Cardiac muscle cell (in vitro differentiated cells and primary cell): ENCODE measurements around the gene DCST2. TPM values are rescaled to one million over a fixed set of nuclear protein-coding genes. Genes with fewer than 3 reads are reported as not detected.

Experiments used
- DNase-seq, 2 donors: peaks; one replicate each; pipeline versions ENCODE4 v3.0.0 to v3.0.0-alpha.2; 2010 to 2017; ENCODE audit warnings: low read depth in 1 of 2, low spot score in 1 of 2
- H3K27ac ChIP-seq: fragments of 200-600 bp; sonication (generic); 2 replicates; pipeline ENCODE4 v1.5.1; 2016
- H3K27me3 ChIP-seq: fragments of 200-600 bp; sonication (generic); 2 replicates; pipeline ENCODE4 v1.6.0; 2016; ENCODE audit warnings: control low read depth
- H3K36me3 ChIP-seq: fragments of 200-600 bp; sonication (generic); 2 replicates; pipeline ENCODE4 v1.5.1; 2016; ENCODE audit warnings: control low read depth
- H3K4me1 ChIP-seq: fragments of 200-600 bp; sonication (generic); 2 replicates; pipeline ENCODE4 v1.8.1; 2017; ENCODE audit warnings: low read depth, mild to moderate bottlenecking, mixed run types
- H3K4me3 ChIP-seq: fragments of 200-600 bp; sonication (generic); 2 replicates; pipeline ENCODE4 v1.5.1; 2016; ENCODE audit warnings: mild to moderate bottlenecking
- H3K9me3 ChIP-seq: fragments of 200-600 bp; sonication (generic); 2 replicates; pipeline ENCODE4 v1.5.1; 2017; ENCODE audit warnings: low read depth, mild to moderate bottlenecking, control low read depth
- polyA plus RNA-seq: library from polyadenylated mRNA; unstranded; fragments of >200 nt; fragmentation: Nextera tagmentation; extraction: Ambion mirVana; gene quantifications from 2 replicates; pipeline ENCODE4 v1.2.1, GENCODE V29; 2016
- total RNA-seq: library from RNA; depleted of rRNA; stranded (reverse); fragments of >200 nt; gene quantifications from 2 replicates; pipeline ENCODE4 v1.2.3, GENCODE V29; 2016
- TF ChIP-seq, protein P1 (sequence below): IDR thresholded peaks from 2 replicates; pipeline ENCODE4 v1.5.1; 2012; ENCODE audit warnings: low read depth, mild to moderate bottlenecking, low read length

The DCST2 gene
- total and polyA plus RNA-seq, 2 experiments from 2014 or later = 1.1 to 5.4 TPM

DNA sequence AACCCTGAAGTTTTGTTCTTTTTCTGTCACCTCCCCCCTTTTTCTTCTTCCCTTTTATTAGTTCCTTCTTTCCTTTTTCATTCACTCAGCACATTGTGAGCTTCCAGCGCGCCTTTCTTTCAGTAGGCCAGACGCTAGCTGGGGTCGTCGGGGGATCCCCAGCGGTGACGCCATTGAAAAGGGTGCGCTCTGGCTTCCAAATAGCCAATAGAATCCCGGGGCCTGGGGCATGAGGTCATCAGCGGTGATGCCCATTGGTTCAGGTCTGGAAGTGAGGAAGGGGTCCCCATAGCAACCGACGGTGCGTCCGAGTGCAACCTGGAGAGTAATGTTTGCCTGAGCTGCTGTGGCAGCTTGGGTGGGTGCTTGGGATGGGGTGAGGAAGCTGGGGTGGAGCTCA, 38.1 kb upstream of the DCST2 start:
- Histone ChIP-seq H3K27me3 (peaks cover 3% of the 10 kb centered on the region), H3K4me3 (peak overlapping the region; percentile 21), H3K27ac (no peak overlapping the region), H3K4me1 (peaks cover 13% of the 10 kb centered on the region), H3K36me3 (no peaks in the 10 kb centered on the region), H3K9me3 (no peaks in the 10 kb centered on the region)
- TF ChIP-seq, protein P1, sequence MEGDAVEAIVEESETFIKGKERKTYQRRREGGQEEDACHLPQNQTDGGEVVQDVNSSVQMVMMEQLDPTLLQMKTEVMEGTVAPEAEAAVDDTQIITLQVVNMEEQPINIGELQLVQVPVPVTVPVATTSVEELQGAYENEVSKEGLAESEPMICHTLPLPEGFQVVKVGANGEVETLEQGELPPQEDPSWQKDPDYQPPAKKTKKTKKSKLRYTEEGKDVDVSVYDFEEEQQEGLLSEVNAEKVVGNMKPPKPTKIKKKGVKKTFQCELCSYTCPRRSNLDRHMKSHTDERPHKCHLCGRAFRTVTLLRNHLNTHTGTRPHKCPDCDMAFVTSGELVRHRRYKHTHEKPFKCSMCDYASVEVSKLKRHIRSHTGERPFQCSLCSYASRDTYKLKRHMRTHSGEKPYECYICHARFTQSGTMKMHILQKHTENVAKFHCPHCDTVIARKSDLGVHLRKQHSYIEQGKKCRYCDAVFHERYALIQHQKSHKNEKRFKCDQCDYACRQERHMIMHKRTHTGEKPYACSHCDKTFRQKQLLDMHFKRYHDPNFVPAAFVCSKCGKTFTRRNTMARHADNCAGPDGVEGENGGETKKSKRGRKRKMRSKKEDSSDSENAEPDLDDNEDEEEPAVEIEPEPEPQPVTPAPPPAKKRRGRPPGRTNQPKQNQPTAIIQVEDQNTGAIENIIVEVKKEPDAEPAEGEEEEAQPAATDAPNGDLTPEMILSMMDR = no peak
- peak in 1 of 2 donors; percentile 63 for DNase-seq

DNA sequence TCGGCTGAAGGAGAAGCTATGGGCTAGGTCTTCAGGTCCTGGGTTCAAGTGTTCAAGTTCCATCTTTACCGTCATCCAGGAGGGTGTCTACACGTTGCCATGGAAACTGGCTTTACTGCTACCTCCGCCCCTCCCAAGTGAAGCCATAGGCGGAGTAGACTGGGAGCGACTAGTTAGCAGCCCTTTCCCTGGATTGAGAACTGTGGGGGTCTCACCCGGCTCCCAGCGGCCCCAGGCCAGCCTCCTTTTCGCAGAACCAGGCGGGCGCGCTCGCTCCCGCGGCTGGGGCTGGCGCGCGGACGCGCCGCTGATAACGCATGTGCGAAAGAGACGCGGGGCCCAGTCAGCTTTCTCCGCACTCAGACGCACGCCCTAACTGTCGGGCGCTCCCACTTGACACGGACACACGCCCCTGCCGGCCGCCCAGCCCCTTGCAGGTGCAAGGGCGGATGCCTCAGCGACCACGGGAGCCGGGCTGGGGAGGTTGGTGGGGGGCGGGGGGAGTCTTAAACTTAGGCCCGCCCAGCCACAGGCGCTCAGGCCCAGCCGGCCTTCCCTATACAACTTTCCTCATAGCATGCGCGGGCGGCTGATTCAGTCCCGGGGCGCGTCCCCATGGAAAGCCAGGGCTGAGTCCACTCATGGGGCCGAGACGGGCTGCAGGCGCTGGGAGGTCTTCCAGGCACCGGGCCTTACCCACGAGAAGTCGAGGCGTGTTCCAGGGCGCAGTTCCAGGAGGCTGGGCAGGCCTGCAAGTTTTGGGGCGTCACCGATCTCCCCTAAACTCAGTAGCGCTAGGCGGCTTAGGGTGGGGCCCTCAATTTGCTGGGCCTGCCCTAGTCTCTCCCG, 37.4 kb upstream of the DCST2 start:
- no peaks in the 10 kb centered on the region for H3K9me3 ChIP-seq
- TF ChIP-seq, protein P1 = peak; percentile 29
- H3K36me3 ChIP-seq = no peaks in the 10 kb centered on the region
- peak overlapping the region; percentile 21 for H3K4me3 ChIP-seq
- H3K4me1 ChIP-seq = peaks cover 13% of the 10 kb centered on the region
- H3K27me3 ChIP-seq = peaks cover 3% of the 10 kb centered on the region
- peak; percentile 77 to 93 for DNase-seq
- peak overlapping the region; percentile 34 for H3K27ac ChIP-seq

DNA sequence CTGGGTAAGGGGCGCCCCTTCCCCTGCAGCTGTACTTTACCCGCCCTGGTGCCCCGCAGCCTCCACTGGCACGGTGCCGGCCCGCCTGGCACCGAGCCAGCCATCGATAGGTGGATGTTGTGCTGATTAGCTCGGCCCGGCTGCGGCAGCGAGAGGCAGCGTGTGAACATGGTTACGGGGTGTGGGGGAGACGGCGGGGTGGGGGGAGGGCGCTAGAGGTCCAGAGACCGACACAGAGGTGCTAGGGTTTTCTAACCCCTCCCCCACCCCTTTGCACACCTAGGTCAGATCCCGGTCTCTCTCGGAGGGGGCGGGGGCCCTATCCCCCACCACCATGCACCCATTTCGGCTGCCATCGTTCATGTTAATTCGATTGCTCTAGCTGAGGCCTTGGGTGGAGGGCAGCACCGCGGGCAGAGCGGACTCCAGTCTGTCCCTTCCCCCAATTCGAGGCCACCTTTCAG, 36.6 kb upstream of the DCST2 start:
- Histone ChIP-seq H3K27me3 (peaks cover 3% of the 10 kb centered on the region), H3K4me3 (peak overlapping the region; percentile 21), H3K36me3 (no peaks in the 10 kb centered on the region), H3K4me1 (peaks cover 13% of the 10 kb centered on the region), H3K27ac (no peak overlapping the region), H3K9me3 (no peaks in the 10 kb centered on the region)
- no peak for DNase-seq
- TF ChIP-seq, protein P1 = no peak

DNA sequence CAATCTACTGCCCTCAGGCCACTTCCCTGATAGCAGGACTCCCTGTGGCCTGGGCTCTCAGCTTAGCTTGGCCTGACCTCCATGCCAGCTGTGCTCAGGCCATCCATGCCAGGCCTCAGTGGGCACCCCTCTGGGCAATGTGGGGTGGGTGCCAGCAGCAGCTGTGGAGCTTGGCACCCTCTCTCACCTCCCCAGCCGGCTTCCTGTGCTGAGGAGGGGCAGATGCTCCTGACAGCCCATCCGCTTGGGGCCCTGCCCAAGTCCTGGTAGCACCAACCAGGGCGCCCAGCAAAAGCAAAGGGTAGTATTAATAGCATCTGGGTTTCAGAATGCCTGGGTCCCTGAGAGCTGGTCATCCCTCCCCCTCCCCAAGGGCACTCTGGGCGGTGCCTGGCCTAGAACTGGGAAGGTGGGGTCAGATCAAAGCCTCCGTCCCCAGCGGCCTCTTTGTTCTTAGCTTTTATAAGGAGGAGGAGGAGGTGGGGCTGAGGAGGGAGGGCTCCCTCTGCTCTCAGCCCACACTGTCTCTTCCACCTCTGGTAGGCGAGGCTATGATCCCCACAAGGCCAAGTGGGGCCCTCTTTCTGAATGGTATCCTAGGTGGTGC, 36.1 kb upstream of the DCST2 start:
- Histone ChIP-seq H3K27ac (no peak overlapping the region), H3K36me3 (no peaks in the 10 kb centered on the region), H3K4me3 (no peak overlapping the region), H3K4me1 (peaks cover 17% of the 10 kb centered on the region), H3K9me3 (no peaks in the 10 kb centered on the region), H3K27me3 (peaks cover 3% of the 10 kb centered on the region)
- DNase-seq = no peak
- TF ChIP-seq, protein P1 = no peak

DNA sequence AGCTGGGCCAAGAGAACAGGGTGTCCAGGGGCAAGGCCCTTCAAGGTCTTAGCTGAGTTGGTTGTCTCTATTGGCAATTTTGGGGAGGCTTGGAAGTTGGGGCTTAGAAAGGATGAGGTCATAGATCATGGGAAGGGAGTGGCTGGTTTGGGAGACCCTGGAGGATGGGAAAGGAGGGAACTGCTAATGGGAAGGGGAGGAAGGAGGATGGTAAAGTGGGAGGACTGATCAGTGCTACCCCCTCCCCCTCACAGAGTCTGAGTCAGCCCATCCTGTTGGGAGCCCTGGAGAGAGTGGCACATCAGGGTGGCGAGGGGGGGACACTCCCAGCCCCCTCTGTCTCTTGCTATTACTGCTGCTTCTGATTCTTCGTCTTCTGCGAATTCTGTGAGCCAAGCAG, 35.0 kb upstream of the DCST2 start:
- no peaks in the 10 kb centered on the region for H3K36me3 ChIP-seq
- H3K4me1 ChIP-seq = peaks cover 21% of the 10 kb centered on the region
- peaks cover 3% of the 10 kb centered on the region for H3K27me3 ChIP-seq
- no peak overlapping the region for H3K4me3 ChIP-seq
- no peaks in the 10 kb centered on the region for H3K9me3 ChIP-seq
- H3K27ac ChIP-seq = no peak overlapping the region
- TF ChIP-seq, protein P1 = no peak
- DNase-seq = no peak
